ENCODE data around the gene VSIG10L2.
"Not testable (repeated sequence)": the region's sequence is repeated elsewhere in the genome, so short reads cannot be mapped to it uniquely, and the experiment has no call there.

VSIG10L2 gene

GRCh38 chr11:125967515-125967914, 21.7 kb downstream of the VSIG10L2 start:
- no peak for DNase-seq (ENCODE audit: low read depth)

GRCh38 chr11:125968354-125968753, 22.5 kb downstream of the VSIG10L2 start:
- no peak for DNase-seq (ENCODE audit: low read depth)

- DNase-seq (ENCODE audit: low read depth): no peak
Measured at GRCh38 chr11:125971618-125972017, 25.8 kb downstream of the VSIG10L2 start.

- no peak for DNase-seq (ENCODE audit: low read depth)
Measured at GRCh38 chr11:125974284-125974683, 28.4 kb downstream of the VSIG10L2 start.

- DNase-seq (ENCODE audit: low read depth): no peak
Measured at GRCh38 chr11:125975634-125976033, 29.8 kb downstream of the VSIG10L2 start.

- no peak for DNase-seq (ENCODE audit: low read depth)
Measured at GRCh38 chr11:125976156-125976555, 30.3 kb downstream of the VSIG10L2 start.

GRCh38 chr11:125977333-125977732, 31.5 kb downstream of the VSIG10L2 start:
- no peak for DNase-seq (ENCODE audit: low read depth)

GRCh38 chr11:125978181-125978716, 32.4 kb downstream of the VSIG10L2 start:
- DNase-seq (ENCODE audit: low read depth): no peak

GRCh38 chr11:125978778-125979407, 33.0 kb downstream of the VSIG10L2 start:
- no peak for DNase-seq (ENCODE audit: low read depth)

GRCh38 chr11:125979511-125979910, 33.7 kb downstream of the VSIG10L2 start:
- DNase-seq (ENCODE audit: low read depth): no peak

- DNase-seq (ENCODE audit: low read depth): no peak
Measured at GRCh38 chr11:125980436-125980835, 34.6 kb downstream of the VSIG10L2 start.

- DNase-seq (ENCODE audit: low read depth): no peak
Measured at GRCh38 chr11:125982348-125982730, 36.5 kb downstream of the VSIG10L2 start.

- DNase-seq (ENCODE audit: low read depth): not testable (repeated sequence)
Measured at GRCh38 chr11:125985956-125986355, 40.1 kb downstream of the VSIG10L2 start.

GRCh38 chr11:125987066-125987641, 41.3 kb downstream of the VSIG10L2 start:
- no peak for DNase-seq (ENCODE audit: low read depth)

GRCh38 chr11:125990244-125990643, 44.4 kb downstream of the VSIG10L2 start:
- DNase-seq (ENCODE audit: low read depth): no peak

GRCh38 chr11:125992893-125993292, 47.0 kb downstream of the VSIG10L2 start:
- DNase-seq (ENCODE audit: low read depth): no peak

GRCh38 chr11:125994509-125994908, 48.7 kb downstream of the VSIG10L2 start:
- DNase-seq (ENCODE audit: low read depth): no peak

- no peak for DNase-seq (ENCODE audit: low read depth)
Measured at GRCh38 chr11:125995313-125995712, 49.5 kb downstream of the VSIG10L2 start.

GRCh38 chr11:125998267-125998666, 52.4 kb downstream of the VSIG10L2 start:
- no peak for DNase-seq (ENCODE audit: low read depth)

- no peak for DNase-seq (ENCODE audit: low read depth)
Measured at GRCh38 chr11:125999234-125999880, 53.5 kb downstream of the VSIG10L2 start.

- DNase-seq (ENCODE audit: low read depth): no peak
Measured at GRCh38 chr11:126002181-126002580, 56.3 kb downstream of the VSIG10L2 start.

All from ELR (cell line).